ENCODE results near the gene KLRF1. TPM values are rescaled to one million over a fixed set of nuclear protein-coding genes. Genes with fewer than 3 reads are reported as not detected.

The KLRF1 gene
- not detected in 5 replicates for total RNA-seq (2022; extraction: Qiagen RNA extraction)

GRCh38 chr12:9827209-9827888 lies at the start of gene KLRF1:
TSS of gene KLRF1 (plus strand) at chr12:9827481. CDS start at chr12:9827545, 64 bp downstream.

DNA sequence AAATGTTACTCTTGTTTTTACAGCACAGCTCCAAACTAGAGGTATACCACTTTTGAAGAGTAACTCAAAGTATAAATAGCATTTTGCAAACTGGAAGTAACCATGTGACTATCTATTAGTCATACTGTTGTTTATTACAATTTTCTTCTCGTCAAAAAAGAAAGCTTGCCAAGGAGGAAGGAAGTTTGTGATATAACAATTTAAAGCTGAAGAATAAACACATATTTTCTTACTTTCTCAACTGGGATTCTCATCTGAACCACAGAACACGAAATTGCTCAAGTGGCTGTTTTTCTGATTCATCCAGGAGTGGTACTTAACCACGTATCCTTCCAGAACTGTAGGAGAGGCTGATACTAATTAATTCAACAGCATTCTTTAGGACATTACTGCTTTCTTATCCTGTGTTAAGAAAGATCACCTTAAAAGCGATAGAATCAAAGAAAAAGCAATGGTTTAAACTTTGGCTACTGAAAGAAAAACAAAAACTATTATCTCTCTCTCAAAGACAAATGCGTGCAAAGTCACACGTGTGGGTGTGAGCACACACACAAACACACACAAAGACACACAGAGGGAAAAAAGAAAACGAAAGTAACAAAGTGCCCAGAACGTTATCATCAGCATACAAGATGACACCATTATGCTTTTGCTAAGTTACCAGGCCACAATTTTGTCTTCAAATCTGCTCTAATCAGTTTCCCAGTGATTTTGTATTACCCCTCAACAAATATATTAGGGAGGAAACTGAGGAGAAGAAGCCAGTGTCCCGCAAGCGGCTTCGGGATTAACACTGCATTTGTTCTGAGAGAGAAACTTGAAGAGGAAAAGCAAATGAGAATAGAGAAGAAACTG lies 42.3 kb downstream of the KLRF1 start, which contains the start of gene CLEC2B:
Gene CLEC2B (minus strand): TSS at position 48 of the 855 bp plus-strand sequence.

DNA sequence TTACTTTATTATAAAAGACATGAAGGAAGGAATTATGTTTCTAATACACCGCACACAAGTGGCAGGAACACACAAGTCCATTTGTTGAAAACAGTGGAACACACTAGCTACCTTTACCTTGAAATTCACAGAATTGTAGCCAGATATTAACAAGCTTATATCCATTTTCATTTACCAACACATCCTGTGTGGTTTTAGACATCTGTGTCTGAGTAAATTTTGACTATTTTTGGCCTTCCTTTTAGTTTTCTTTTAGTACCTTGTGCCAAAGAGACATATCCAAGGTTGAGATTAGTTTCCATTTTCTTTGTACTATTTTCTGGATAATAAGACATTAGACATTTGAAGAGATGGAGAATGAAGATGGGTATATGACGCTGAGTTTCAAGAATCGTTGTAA lies 54.0 kb downstream of the KLRF1 start, which contains the start of gene KLRF2:
Gene KLRF2 (plus strand): TSS at position 244 of the 400 bp plus-strand sequence. CDS start 107 bp downstream, at position 351.

Other genes with a start within 250 kb of the KLRF1 start
- not detected in 5 replicates for gene KLRB1, start 219.6 kb upstream of the KLRF1 start, total RNA-seq (2022; extraction: Qiagen RNA extraction)
- 0.31 to 0.85 TPM (median 0.47 TPM) in 5 replicates for gene CLEC2D, start 157.8 kb upstream of the KLRF1 start, total RNA-seq (2022; extraction: Qiagen RNA extraction)
- gene CLECL1, start 94.4 kb upstream of the KLRF1 start, total RNA-seq (2022; extraction: Qiagen RNA extraction) = not detected in 5 replicates
- gene CD69, start 66.6 kb upstream of the KLRF1 start, total RNA-seq (2022; extraction: Qiagen RNA extraction) = not detected in 5 replicates
- gene CLEC2B, start 41.9 kb downstream of the KLRF1 start, total RNA-seq (2022; extraction: Qiagen RNA extraction) = 1.4 to 1.6 TPM (median 1.4 TPM) in 5 replicates
- gene KLRF2, start 54.0 kb downstream of the KLRF1 start, total RNA-seq (2022; extraction: Qiagen RNA extraction) = not detected in 5 replicates
- gene CLEC2A, start 104.9 kb downstream of the KLRF1 start, total RNA-seq (2022; extraction: Qiagen RNA extraction) = not detected in 5 replicates
- not detected in 5 replicates for gene CLEC12A, start 143.9 kb downstream of the KLRF1 start, total RNA-seq (2022; extraction: Qiagen RNA extraction)
- not detected in 5 replicates for gene CLEC1B, start 171.6 kb downstream of the KLRF1 start, total RNA-seq (2022; extraction: Qiagen RNA extraction)
- gene CLEC12B, start 183.1 kb downstream of the KLRF1 start, total RNA-seq (2022; extraction: Qiagen RNA extraction) = not detected in 5 replicates
- not detected in 5 replicates for gene CLEC9A, start 203.2 kb downstream of the KLRF1 start, total RNA-seq (2022; extraction: Qiagen RNA extraction)

Measured in A549 treated with Hydrocortisone at 1 μM for 4 hours (cell line).